Epithelial cell of esophagus (primary cell): Measurements from ENCODE around the gene DMWD.

Experiments used
- DNase-seq: peaks from one replicate; pipeline ENCODE4 v3.0.0; 2010; ENCODE audit warnings: low read depth
- H3K4me3 ChIP-seq: 2 replicates; pipeline ENCODE4 v1.5.1; 2011; ENCODE audit warnings: mild to moderate bottlenecking, low read length, control low read depth
- TF ChIP-seq, protein P1 (sequence below): IDR thresholded peaks from 2 replicates; pipeline ENCODE4 v1.5.1; 2011; ENCODE audit warnings: low read depth, mild to moderate bottlenecking, low read length, control low read depth, inconsistent platforms; ENCODE audit not compliant: insufficient read depth; ENCODE audit errors: missing control alignments

DMWD gene

GRCh38 chr19:45826934-45827333 is 34.3 kb upstream of the DMWD start:
- TF ChIP-seq, protein P1, sequence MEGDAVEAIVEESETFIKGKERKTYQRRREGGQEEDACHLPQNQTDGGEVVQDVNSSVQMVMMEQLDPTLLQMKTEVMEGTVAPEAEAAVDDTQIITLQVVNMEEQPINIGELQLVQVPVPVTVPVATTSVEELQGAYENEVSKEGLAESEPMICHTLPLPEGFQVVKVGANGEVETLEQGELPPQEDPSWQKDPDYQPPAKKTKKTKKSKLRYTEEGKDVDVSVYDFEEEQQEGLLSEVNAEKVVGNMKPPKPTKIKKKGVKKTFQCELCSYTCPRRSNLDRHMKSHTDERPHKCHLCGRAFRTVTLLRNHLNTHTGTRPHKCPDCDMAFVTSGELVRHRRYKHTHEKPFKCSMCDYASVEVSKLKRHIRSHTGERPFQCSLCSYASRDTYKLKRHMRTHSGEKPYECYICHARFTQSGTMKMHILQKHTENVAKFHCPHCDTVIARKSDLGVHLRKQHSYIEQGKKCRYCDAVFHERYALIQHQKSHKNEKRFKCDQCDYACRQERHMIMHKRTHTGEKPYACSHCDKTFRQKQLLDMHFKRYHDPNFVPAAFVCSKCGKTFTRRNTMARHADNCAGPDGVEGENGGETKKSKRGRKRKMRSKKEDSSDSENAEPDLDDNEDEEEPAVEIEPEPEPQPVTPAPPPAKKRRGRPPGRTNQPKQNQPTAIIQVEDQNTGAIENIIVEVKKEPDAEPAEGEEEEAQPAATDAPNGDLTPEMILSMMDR: no peak
- no peak overlapping the region for H3K4me3 ChIP-seq
- DNase-seq: no peak

DNA sequence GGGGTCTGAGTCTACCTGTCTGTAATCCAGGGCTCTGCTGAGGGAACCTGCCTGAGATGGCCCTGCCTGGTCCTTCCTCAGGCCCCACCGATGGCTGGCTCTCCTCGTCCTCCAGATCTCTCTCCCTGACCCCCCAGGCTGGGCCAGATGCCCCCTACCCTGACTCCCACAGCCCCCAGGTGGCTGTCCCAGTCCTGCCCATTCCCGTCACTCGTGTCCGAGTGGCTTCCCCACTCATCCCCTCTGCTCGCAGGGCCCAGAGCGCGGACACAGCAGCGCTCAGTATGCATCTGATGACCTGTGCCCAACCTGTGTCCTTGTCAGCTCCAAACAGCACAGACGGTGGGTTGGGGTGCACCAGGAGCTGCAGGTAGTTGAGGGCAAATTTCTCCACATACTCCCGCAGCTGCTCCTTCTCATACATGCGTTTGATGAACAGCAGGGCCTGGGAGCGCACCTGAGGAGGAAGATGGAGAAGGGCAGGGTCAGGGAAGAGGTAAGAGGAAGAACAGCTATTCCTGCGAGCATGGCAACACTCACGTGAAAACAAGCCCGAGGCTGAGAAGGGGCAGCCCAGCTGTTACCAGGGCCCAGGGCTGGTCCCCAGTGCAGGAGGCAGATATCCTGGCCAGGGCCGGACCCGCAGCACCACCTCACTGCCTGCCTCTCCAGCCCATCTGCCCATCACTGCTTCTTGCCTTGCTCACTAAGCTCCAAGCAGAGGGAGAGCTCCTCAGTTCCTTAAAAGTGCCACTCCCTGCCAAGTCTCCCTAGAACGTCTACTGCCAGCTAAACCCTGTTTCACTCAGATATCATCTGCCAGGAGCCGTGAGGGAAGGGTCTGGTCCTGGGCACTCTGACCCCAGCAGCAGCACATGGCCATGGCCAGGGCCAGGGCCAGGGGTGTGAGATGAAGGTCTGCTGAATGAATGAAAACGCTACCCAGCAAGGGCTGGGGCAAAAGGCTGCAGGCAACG is 33.6 kb upstream of the DMWD start:
- TF ChIP-seq, protein P1: no peak
- no peak for DNase-seq
- no peak overlapping the region for H3K4me3 ChIP-seq

- no peak for DNase-seq
- TF ChIP-seq, protein P1: no peak
- no peak overlapping the region for H3K4me3 ChIP-seq
Measured at GRCh38 chr19:45825263-45825605, 32.6 kb upstream of the DMWD start.

- TF ChIP-seq, protein P1: no peak
- H3K4me3 ChIP-seq: no peak overlapping the region
- DNase-seq: no peak
Measured at GRCh38 chr19:45824531-45825262, 32.1 kb upstream of the DMWD start.

- TF ChIP-seq, protein P1: no peak
- DNase-seq: peak; percentile 59
- H3K4me3 ChIP-seq: no peak overlapping the region
Measured at GRCh38 chr19:45824041-45824471, 31.4 kb upstream of the DMWD start.

DNA sequence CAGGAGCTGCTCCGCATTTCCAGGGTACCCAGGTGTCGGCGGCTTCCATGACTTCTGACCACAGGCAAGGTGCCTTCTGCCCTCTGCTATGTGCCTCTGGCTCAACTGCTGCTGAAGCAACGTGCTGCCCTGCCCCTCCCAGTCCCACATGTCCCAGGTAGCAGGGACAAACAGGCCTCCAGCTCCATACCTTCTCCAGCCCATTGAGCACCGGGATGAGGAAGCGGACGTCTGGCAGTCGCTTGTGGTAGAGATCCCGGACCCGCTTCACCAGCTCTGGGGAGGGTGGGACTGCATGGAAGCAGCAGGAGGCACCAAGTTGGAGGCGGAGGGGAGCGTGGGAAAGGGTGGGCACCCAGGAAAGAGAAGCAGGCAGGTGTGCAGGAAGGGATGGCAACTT is 30.5 kb upstream of the DMWD start:
- no peak for DNase-seq
- TF ChIP-seq, protein P1: no peak
- H3K4me3 ChIP-seq: no peak overlapping the region

DNA sequence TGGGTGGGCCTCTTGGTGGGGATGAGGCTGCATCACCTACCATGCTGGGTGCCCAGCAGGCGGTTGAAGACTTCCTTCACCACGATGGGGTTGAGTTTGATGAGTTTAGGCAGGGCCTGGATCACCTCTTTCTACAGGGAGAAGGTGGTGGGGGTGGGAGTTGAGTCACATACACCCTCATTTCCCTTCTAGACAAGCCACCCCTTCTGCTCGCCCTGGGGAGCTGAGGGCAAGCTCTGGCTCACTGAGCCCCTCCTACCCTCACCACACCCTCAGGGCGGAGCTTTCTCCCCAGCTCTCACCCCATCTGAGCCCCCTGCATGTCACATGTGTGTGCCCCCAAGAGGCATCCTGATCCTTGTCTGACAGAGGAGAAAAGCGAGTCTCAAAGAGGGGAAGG is 30.1 kb upstream of the DMWD start:
- H3K4me3 ChIP-seq: no peak overlapping the region
- TF ChIP-seq, protein P1: no peak
- DNase-seq: no peak
